LHCN-M2 (cell line): ENCODE measurements around the gene USP12. TPM values are rescaled to one million over a fixed set of nuclear protein-coding genes. Genes with fewer than 3 reads are reported as not detected.

Source experiments
- total RNA-seq: library from RNA; depleted of rRNA; stranded (reverse); fragments of >200 nt; gene quantifications from 2 replicates; pipeline ENCODE4 v1.2.3, GENCODE V29; 2014; rRNA removed

The USP12 gene
- total RNA-seq, 1 experiment from 2014 or later: 26.8 TPM

Other genes with a start within 250 kb of the USP12 start
- 756 and 812 TPM in 2 replicates for gene RPL21, start 79.7 kb upstream of the USP12 start, total RNA-seq
- gene RASL11A, start 99.0 kb upstream of the USP12 start, total RNA-seq: 1.9 and 3.8 TPM in 2 replicates